ENCODE measurements around the gene PLEKHG4B.

GRCh38 chr5:54175-54730 lies 37.7 kb upstream of the PLEKHG4B start:
- TF ChIP-seq CTCF (IDR thresholded peaks at IDR 0.05; ENCODE audit: insufficient read depth, low read length, poor library complexity, severe bottlenecking) (no peak), EZH2phosphoT487 (conservative IDR thresholded peaks at IDR 0.05; ENCODE audit: low read length) (no peak)
